GM23248 (cell line): Measurements from ENCODE around the gene PRR19. TPM values are rescaled to one million over a fixed set of nuclear protein-coding genes. Genes with fewer than 3 reads are reported as not detected.

ENCODE experiments used
- DNase-seq: peaks from one replicate; pipeline ENCODE4 v3.0.0-alpha.2; 2015
- H2AFZ ChIP-seq: fragments of 200-600 bp; sonication (generic); 2 replicates; pipeline ENCODE4 v1.6.1; 2016; ENCODE audit warnings: antibody characterized with exemption
- H3F3A ChIP-seq: fragments of 200-600 bp; sonication (generic); 2 replicates; pipeline ENCODE4 v1.6.1; 2016; ENCODE audit warnings: mild to moderate bottlenecking, antibody characterized with exemption, mixed run types; ENCODE audit not compliant: insufficient read depth
- H3K27ac ChIP-seq: fragments of 200-600 bp; sonication (generic); 2 replicates; pipeline ENCODE4 v1.5.1; 2016; ENCODE audit warnings: mild to moderate bottlenecking
- H3K27me3 ChIP-seq: fragments of 200-600 bp; sonication (generic); replicated peaks from 2 replicates; pipeline ENCODE4 v1.6.1; 2016; ENCODE audit warnings: mild to moderate bottlenecking; ENCODE audit not compliant: insufficient read depth
- H3K36me3 ChIP-seq: fragments of 200-600 bp; sonication (generic); 2 replicates; pipeline ENCODE4 v1.6.1; 2016; ENCODE audit warnings: low read depth, mild to moderate bottlenecking
- H3K4me1 ChIP-seq: fragments of 200-600 bp; sonication (generic); 2 replicates; pipeline ENCODE4 v1.6.1; 2016; ENCODE audit warnings: mild to moderate bottlenecking; ENCODE audit not compliant: insufficient read depth
- H3K4me2 ChIP-seq: fragments of 200-600 bp; sonication (generic); one replicate; pipeline ENCODE4 v1.6.1; 2016; ENCODE audit warnings: mild to moderate bottlenecking; ENCODE audit not compliant: unreplicated experiment
- H3K4me3 ChIP-seq: fragments of 200-600 bp; sonication (generic); 2 replicates; pipeline ENCODE4 v1.5.1; 2016; ENCODE audit warnings: mild to moderate bottlenecking
- H3K79me2 ChIP-seq: fragments of 200-600 bp; sonication (generic); 2 replicates; pipeline ENCODE4 v1.6.1; 2016; ENCODE audit warnings: mild to moderate bottlenecking; ENCODE audit not compliant: insufficient read depth
- H3K9ac ChIP-seq: fragments of 200-600 bp; sonication (generic); 2 replicates; pipeline ENCODE4 v1.6.1; 2016; ENCODE audit warnings: mild to moderate bottlenecking
- H3K9me2 ChIP-seq: fragments of 200-600 bp; sonication (generic); 2 replicates; pipeline ENCODE4 v1.6.1; 2016; ENCODE audit warnings: mixed run types, mild to moderate bottlenecking, moderate library complexity; ENCODE audit not compliant: insufficient read depth
- H3K9me3 ChIP-seq: fragments of 200-600 bp; sonication (generic); one replicate; pipeline ENCODE4 v1.6.1; 2017; ENCODE audit warnings: low read depth
- H4K20me1 ChIP-seq: fragments of 200-600 bp; sonication (generic); 2 replicates; pipeline ENCODE4 v1.6.0; 2016; ENCODE audit not compliant: insufficient read depth
- EZH2 ChIP-seq: fragments of 200-600 bp; sonication (generic); IDR thresholded peaks from 2 replicates; pipeline ENCODE4 v1.6.1; 2018; ENCODE audit warnings: antibody characterized with exemption, mild to moderate bottlenecking; ENCODE audit not compliant: insufficient read depth, poor library complexity, severe bottlenecking
- EZH2phosphoT487 ChIP-seq: fragments of 200-600 bp; sonication (generic); IDR thresholded peaks from 2 replicates; pipeline ENCODE4 v1.6.1; 2018; ENCODE audit warnings: antibody characterized with exemption, moderate library complexity, mild to moderate bottlenecking, low read depth; ENCODE audit not compliant: insufficient read depth
- WGBS, 2 experiments: methylation state at CpG; one replicate each; pipeline ENCODE4 v1.1.6; 2015 to 2017; ENCODE audit warnings: low lambda C conversion rate in 2 of 2, low coverage in 1 of 2; ENCODE audit errors: missing lambda C conversion rate in 2 of 2; 5-methylcytosine and 5-hydroxymethylcytosine counted together
- in situ Hi-C: fragments of 300-500 bp; cut with MboI; formaldehyde crosslinking; loops from 2 replicates; pipeline ENCODE4 v1.15.0; 2020
- polyA plus RNA-seq: library from polyadenylated mRNA; unstranded; fragments of >200 nt; fragmentation: Nextera tagmentation; extraction: Ambion mirVana; gene quantifications from 2 replicates; pipeline ENCODE4 v1.2.1, GENCODE V29; 2016
- total RNA-seq: library from RNA; depleted of rRNA; stranded (reverse); fragments of >200 nt; shearing (Covaris generic); gene quantifications from 2 replicates; pipeline ENCODE4 v1.2.3, GENCODE V29; 2014

PRR19 gene
- total and polyA plus RNA-seq, 2 experiments from 2014 or later, result 1.1 TPM

- Histone ChIP-seq H3K4me1 (peaks cover 28% of the 10 kb centered on the region), H3K9me3 (no peaks in the 10 kb centered on the region), H3K36me3 (no peaks in the 10 kb centered on the region), H3K9me2 (no peaks in the 10 kb centered on the region), H3F3A (peaks cover 21% of the 10 kb centered on the region), H3K79me2 (peaks cover 80% of the 10 kb centered on the region), H3K4me2 (no peak overlapping the region), H3K4me3 (no peak overlapping the region), H3K27ac (no peak overlapping the region), H3K27me3 (no peaks in the 10 kb centered on the region), H4K20me1 (no peaks in the 10 kb centered on the region), H2AFZ (no peak overlapping the region), H3K9ac (no peak overlapping the region)
- TF ChIP-seq EZH2, result no peak
- TF ChIP-seq EZH2phosphoT487, result no peak
- no peak for DNase-seq
- in situ Hi-C loops, result no loop called here
- WGBS, 2 experiments, result 96% methylated on average over 22 to 23 of the region's 23 CpGs
These were observed 28.9 kb upstream of the PRR19 start for GRCh38 chr19:42272989-42273406.

GRCh38 chr19:42273407-42274064 is 28.4 kb upstream of the PRR19 start:
- DNase-seq, result no peak
- Histone ChIP-seq H4K20me1 (no peaks in the 10 kb centered on the region), H3K4me3 (no peak overlapping the region), H3K27ac (no peak overlapping the region), H3K9ac (no peak overlapping the region), H3F3A (peaks cover 21% of the 10 kb centered on the region), H3K4me1 (peaks cover 34% of the 10 kb centered on the region), H3K9me2 (no peaks in the 10 kb centered on the region), H3K9me3 (no peaks in the 10 kb centered on the region), H2AFZ (no peak overlapping the region), H3K4me2 (no peak overlapping the region), H3K27me3 (no peaks in the 10 kb centered on the region), H3K79me2 (peaks cover 85% of the 10 kb centered on the region), H3K36me3 (no peaks in the 10 kb centered on the region)
- 94 to 95% methylated on average over 42 to 43 of the region's 43 CpGs for WGBS, 2 experiments
- no peak for TF ChIP-seq EZH2phosphoT487
- no peak for TF ChIP-seq EZH2
- in situ Hi-C loops, result no loop called here

GRCh38 chr19:42274065-42274682 is 27.8 kb upstream of the PRR19 start:
- in situ Hi-C loops, result no loop called here
- Histone ChIP-seq H3K27ac (no peak overlapping the region), H3F3A (peaks cover 24% of the 10 kb centered on the region), H3K27me3 (no peaks in the 10 kb centered on the region), H3K9me3 (no peaks in the 10 kb centered on the region), H3K4me3 (no peak overlapping the region), H3K79me2 (peaks cover 92% of the 10 kb centered on the region), H3K4me2 (no peak overlapping the region), H4K20me1 (no peaks in the 10 kb centered on the region), H3K4me1 (peaks cover 40% of the 10 kb centered on the region), H2AFZ (no peak overlapping the region), H3K36me3 (no peaks in the 10 kb centered on the region), H3K9ac (0 out of 2 replicates have a peak overlapping the region, but pooled peaks have one; percentile 3), H3K9me2 (no peaks in the 10 kb centered on the region)
- TF ChIP-seq EZH2phosphoT487 (no peak), EZH2 (no peak)
- DNase-seq, result no peak
- WGBS, 2 experiments, result 93 to 95% methylated on average over 18 to 22 of the region's 22 CpGs

- Histone ChIP-seq H3K27me3 (no peaks in the 10 kb centered on the region), H4K20me1 (no peaks in the 10 kb centered on the region), H3F3A (peaks cover 22% of the 10 kb centered on the region), H3K27ac (no peak overlapping the region), H3K4me3 (no peak overlapping the region), H3K9ac (peak overlapping the region; percentile 3; the same call in 1 of the 2 replicates), H3K79me2 (peaks cover 89% of the 10 kb centered on the region), H3K36me3 (no peaks in the 10 kb centered on the region), H3K9me2 (no peaks in the 10 kb centered on the region), H3K4me2 (peak overlapping the region; percentile 20), H3K4me1 (peaks cover 45% of the 10 kb centered on the region), H2AFZ (no peak overlapping the region), H3K9me3 (no peaks in the 10 kb centered on the region)
- in situ Hi-C loops, result no loop called here
- DNase-seq, result no peak
- 76 to 82% methylated on average over 7 of the region's 7 CpGs for WGBS, 2 experiments
- TF ChIP-seq EZH2 (no peak), EZH2phosphoT487 (no peak)
These were observed 26.8 kb upstream of the PRR19 start for GRCh38 chr19:42275103-42275502.
